ENCODE results near the gene ARL6IP6.
"Not testable (repeated sequence)": the region's sequence is repeated elsewhere in the genome, so short reads cannot be mapped to it uniquely, and the experiment has no call there.

ARL6IP6 gene

GRCh38 chr2:152717228-152718075 lies 968 bp upstream of the ARL6IP6 start, which contains the start of gene PRPF40A:
PRPF40A (minus strand) TSS chr2:152717461; CDS start chr2:152717439, 22 bp downstream.
- TF ChIP-seq CTCF (IDR thresholded peaks at IDR 0.05; ENCODE audit: low read depth, low read length): no peak
- peak; percentile 99 for DNase-seq (ENCODE audit: low read depth, low spot score)
- in situ Hi-C loops (cut with HindIII; ENCODE audit: low sequenced_read_pairs): no loop called here
- H3K4me3 ChIP-seq (ENCODE audit: low read depth, low read length): peak within 1 kb of the TSS; percentile 99

DNA sequence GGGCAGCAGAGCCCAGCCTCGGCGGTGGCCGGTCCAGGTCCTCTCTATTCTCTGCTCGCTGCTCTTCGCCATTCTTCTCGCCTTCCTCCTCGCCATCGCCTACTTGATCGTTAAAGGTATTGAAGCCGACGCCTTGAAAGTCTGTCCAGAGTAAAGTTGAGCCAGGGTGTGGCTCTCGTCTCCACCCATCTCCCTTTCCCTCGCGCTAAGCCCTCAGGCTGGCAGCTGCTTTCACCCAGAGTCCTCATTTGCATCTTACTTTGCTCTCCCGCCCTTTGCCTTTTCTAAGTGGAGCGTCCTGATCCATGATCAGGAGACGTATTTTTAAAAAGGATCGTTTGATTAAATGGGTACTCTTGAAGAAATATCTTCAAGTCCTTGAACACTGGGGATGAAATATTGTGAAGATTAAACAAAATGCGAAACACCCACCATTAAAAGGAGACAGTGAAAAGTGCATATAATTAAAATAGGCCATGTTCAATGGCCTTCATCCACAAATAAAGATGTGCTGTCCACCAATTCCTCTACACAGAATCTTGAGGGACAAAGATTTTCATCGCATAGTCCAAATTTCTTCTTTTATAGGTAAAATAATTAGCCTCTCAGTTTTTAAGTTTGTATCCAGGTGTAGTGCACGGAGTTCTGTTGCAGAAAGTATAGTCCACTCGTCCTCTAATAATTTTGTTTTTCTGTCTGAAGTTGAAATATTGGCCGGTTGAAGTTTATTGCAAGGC lies 657 bp downstream of the ARL6IP6 start:
- peak; percentile 48 for DNase-seq (ENCODE audit: low read depth, low spot score)
- peak overlapping the region; percentile 99 for H3K4me3 ChIP-seq (ENCODE audit: low read depth, low read length)
- TF ChIP-seq CTCF (IDR thresholded peaks at IDR 0.05; ENCODE audit: low read depth, low read length): no peak
- in situ Hi-C loops (cut with HindIII; ENCODE audit: low sequenced_read_pairs): no loop called here

DNA sequence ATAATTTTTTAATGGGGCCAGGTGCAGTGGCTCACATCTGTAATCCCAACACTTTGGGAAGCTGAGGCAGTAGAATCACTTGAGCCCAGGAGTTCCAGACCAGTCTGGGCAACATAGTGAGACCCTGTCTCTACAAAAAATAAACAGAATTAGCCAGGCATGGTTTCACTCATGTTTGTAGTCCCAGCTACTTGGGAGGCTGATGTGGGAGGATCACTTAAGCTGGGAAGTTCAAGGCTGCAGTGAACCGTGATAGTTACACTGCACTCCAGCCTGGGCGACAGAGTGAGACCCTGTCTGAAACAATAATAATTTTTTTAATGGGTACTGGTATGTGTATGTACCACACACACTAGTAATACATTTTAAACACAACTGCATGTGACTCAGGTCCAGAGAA lies 2.4 kb downstream of the ARL6IP6 start:
- H3K4me3 ChIP-seq (ENCODE audit: low read depth, low read length): no peak overlapping the region
- DNase-seq (ENCODE audit: low read depth, low spot score): no peak
- in situ Hi-C loops (cut with HindIII; ENCODE audit: low sequenced_read_pairs): no loop called here
- no peak for TF ChIP-seq CTCF (IDR thresholded peaks at IDR 0.05; ENCODE audit: low read depth, low read length)

GRCh38 chr2:152722639-152723038 lies 4.2 kb downstream of the ARL6IP6 start:
- DNase-seq (ENCODE audit: low read depth, low spot score): not testable (repeated sequence)

DNA sequence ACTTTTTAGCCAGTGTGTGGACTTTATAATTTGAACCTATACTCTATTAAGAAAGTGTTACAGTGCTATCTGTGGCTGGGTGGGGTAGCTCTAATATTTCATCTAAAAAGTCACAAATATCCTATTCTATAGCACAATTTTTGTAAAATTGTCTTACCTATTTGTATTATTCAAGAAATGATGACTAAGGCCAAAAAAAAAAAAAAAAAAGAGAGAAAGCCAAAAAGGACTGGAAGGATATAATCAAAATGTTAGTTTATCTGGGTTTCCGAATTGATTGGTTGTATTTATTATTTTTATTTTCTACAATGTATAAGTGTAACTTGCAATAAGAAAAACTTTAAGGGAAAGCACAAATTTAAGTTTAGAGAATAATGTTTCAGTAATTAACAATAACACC lies 5.5 kb downstream of the ARL6IP6 start:
- H3K4me3 ChIP-seq (ENCODE audit: low read depth, low read length): no peak overlapping the region
- no peak for DNase-seq (ENCODE audit: low read depth, low spot score)
- in situ Hi-C loops (cut with HindIII; ENCODE audit: low sequenced_read_pairs): no loop called here
- TF ChIP-seq CTCF (IDR thresholded peaks at IDR 0.05; ENCODE audit: low read depth, low read length): no peak

More at GRCh38 chr2:152722639-152723038, 4.2 kb downstream of the ARL6IP6 start:
- in situ Hi-C loops (cut with HindIII; ENCODE audit: low sequenced_read_pairs); H3K4me3 ChIP-seq (ENCODE audit: low read depth, low read length): not testable (repeated sequence)

DNA sequence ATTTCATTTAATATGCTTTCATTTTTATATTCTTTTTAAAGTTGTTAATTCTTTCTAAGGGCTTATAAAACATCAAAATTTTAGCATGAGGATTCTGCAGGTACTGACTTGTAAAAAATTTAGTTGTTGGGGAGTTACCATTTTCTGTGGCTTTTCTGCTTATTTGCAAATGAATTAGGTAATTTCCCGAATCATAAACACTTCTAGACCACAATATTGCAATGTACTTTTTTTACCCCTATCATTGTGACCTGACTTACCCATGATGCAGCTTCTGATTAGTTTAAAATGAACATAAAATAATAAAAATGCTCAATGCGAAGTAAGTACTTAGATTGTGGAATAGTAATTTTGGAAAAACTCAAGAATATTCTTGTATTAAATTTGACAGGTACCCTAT lies 11.4 kb downstream of the ARL6IP6 start:
- no peak for DNase-seq (ENCODE audit: low read depth, low spot score)

More for the DNA sequence above, 11.4 kb downstream of the ARL6IP6 start:
- H3K4me3 ChIP-seq (ENCODE audit: low read depth, low read length): no peak overlapping the region
- no peak for TF ChIP-seq CTCF (IDR thresholded peaks at IDR 0.05; ENCODE audit: low read depth, low read length)
- in situ Hi-C loops (cut with HindIII; ENCODE audit: low sequenced_read_pairs): no loop called here
